ENCODE data around the gene MTM1.

GRCh38 chrX:150690126-150690525, 121.7 kb downstream of the MTM1 start:
- TF ChIP-seq CTCF (IDR thresholded peaks at IDR 0.05) (no peak), POLR2A (IDR thresholded peaks at IDR 0.05) (no peak), POLR2AphosphoS5 (IDR thresholded peaks at IDR 0.05) (no peak)
